Measurements from ENCODE around the gene PCCA.
"Not testable (repeated sequence)": the region's sequence is repeated elsewhere in the genome, so short reads cannot be mapped to it uniquely, and the experiment has no call there.

The PCCA gene

GRCh38 chr13:100088644-100089464, at the start of gene PCCA:
TSS of gene PCCA (plus strand) at chr13:100089093. CDS start at chr13:100089121, 28 bp downstream.
- peak; percentile 57 for DNase-seq (ENCODE audit: low read depth, low spot score)

- DNase-seq (ENCODE audit: low read depth, low spot score): no peak
These were observed 49.2 kb upstream of the PCCA start for GRCh38 chr13:100039740-100040139.

GRCh38 chr13:100040196-100040595, 48.7 kb upstream of the PCCA start:
- no peak for DNase-seq (ENCODE audit: low read depth, low spot score)

GRCh38 chr13:100044936-100045335, 44.0 kb upstream of the PCCA start:
- DNase-seq (ENCODE audit: low read depth, low spot score): no peak

GRCh38 chr13:100045355-100045754, 43.5 kb upstream of the PCCA start:
- DNase-seq (ENCODE audit: low read depth, low spot score): no peak

GRCh38 chr13:100051070-100051469, 37.8 kb upstream of the PCCA start:
- no peak for DNase-seq (ENCODE audit: low read depth, low spot score)

GRCh38 chr13:100059827-100060226, 29.1 kb upstream of the PCCA start:
- DNase-seq (ENCODE audit: low read depth, low spot score): no peak

GRCh38 chr13:100063333-100063732, 25.6 kb upstream of the PCCA start:
- DNase-seq (ENCODE audit: low read depth, low spot score): no peak

GRCh38 chr13:100063906-100064305, 25.0 kb upstream of the PCCA start:
- no peak for DNase-seq (ENCODE audit: low read depth, low spot score)

GRCh38 chr13:100068133-100068931, 20.6 kb upstream of the PCCA start:
- DNase-seq (ENCODE audit: low read depth, low spot score): no peak

- DNase-seq (ENCODE audit: low read depth, low spot score): no peak
These were observed 19.6 kb upstream of the PCCA start for GRCh38 chr13:100069278-100069677.

GRCh38 chr13:100075700-100076587, 12.9 kb upstream of the PCCA start:
- DNase-seq (ENCODE audit: low read depth, low spot score): no peak

- not testable (repeated sequence) for DNase-seq (ENCODE audit: low read depth, low spot score)
These were observed 9.9 kb upstream of the PCCA start for GRCh38 chr13:100079003-100079402.

GRCh38 chr13:100083401-100083800, 5.5 kb upstream of the PCCA start:
- not testable (repeated sequence) for DNase-seq (ENCODE audit: low read depth, low spot score)

GRCh38 chr13:100088273-100088643, 635 bp upstream of the PCCA start:
- no peak for DNase-seq (ENCODE audit: low read depth, low spot score)

GRCh38 chr13:100089465-100090032, 656 bp downstream of the PCCA start:
- DNase-seq (ENCODE audit: low read depth, low spot score): no peak

- DNase-seq (ENCODE audit: low read depth, low spot score): no peak
These were observed 2.0 kb downstream of the PCCA start for GRCh38 chr13:100090861-100091260.

- no peak for DNase-seq (ENCODE audit: low read depth, low spot score)
These were observed 2.5 kb downstream of the PCCA start for GRCh38 chr13:100091391-100091790.

- not testable (repeated sequence) for DNase-seq (ENCODE audit: low read depth, low spot score)
These were observed 3.4 kb downstream of the PCCA start for GRCh38 chr13:100092273-100092672.

GRCh38 chr13:100095498-100095897, 6.6 kb downstream of the PCCA start:
- no peak for DNase-seq (ENCODE audit: low read depth, low spot score)

- DNase-seq (ENCODE audit: low read depth, low spot score): no peak
These were observed 7.6 kb downstream of the PCCA start for GRCh38 chr13:100096526-100096925.

Data from activated CD4-positive, CD25-positive, alpha-beta regulatory T cell treated with anti-CD3 and anti-CD28 coated beads, Interleukin-2, amount 50 U/mL, for 16 hours (primary cell).